GM12865 (cell line): Measurements from ENCODE around the gene GK.

Experiments used
- DNase-seq: peaks from one replicate; pipeline ENCODE4 v3.0.0; 2010; ENCODE audit warnings: low read depth
- H3K4me3 ChIP-seq: 2 replicates; pipeline ENCODE4 v1.5.1; 2011; ENCODE audit warnings: mild to moderate bottlenecking, low read depth, low read length, control low read depth
- TF ChIP-seq, protein P1 (sequence below): IDR thresholded peaks from 2 replicates; pipeline ENCODE4 v1.5.1; 2011; ENCODE audit warnings: low read length, control low read depth, low read depth, inconsistent platforms; ENCODE audit not compliant: insufficient read depth; ENCODE audit errors: missing control alignments

GK gene

DNA sequence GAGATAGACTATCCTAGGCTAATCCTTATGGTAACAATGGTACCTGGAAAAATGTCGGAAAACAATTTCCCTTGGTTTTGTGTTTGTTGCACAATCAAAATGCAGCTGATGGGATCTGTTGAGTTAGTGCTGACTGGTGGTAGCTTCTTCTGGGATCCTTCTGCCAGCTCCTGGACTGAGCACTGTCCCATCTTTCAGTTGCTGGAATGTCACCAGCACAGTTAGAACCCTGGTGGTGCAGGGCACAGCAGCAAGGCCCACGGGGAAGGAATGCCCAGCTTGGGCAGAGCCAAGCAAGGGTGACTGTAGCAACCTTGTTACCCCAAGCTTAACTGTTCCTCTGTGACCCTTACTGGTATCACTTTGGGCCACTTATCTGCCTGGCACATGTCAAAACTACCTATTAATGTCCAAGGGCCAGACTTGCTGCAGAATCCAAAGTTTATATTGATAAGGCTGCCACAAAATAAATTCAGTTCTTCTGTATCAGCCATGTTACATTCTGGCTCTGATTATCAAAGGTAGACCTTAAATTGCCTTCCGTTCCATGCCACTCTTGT lies 53.1 kb downstream of the GK start:
- H3K4me3 ChIP-seq, result no peak overlapping the region
- TF ChIP-seq, protein P1, sequence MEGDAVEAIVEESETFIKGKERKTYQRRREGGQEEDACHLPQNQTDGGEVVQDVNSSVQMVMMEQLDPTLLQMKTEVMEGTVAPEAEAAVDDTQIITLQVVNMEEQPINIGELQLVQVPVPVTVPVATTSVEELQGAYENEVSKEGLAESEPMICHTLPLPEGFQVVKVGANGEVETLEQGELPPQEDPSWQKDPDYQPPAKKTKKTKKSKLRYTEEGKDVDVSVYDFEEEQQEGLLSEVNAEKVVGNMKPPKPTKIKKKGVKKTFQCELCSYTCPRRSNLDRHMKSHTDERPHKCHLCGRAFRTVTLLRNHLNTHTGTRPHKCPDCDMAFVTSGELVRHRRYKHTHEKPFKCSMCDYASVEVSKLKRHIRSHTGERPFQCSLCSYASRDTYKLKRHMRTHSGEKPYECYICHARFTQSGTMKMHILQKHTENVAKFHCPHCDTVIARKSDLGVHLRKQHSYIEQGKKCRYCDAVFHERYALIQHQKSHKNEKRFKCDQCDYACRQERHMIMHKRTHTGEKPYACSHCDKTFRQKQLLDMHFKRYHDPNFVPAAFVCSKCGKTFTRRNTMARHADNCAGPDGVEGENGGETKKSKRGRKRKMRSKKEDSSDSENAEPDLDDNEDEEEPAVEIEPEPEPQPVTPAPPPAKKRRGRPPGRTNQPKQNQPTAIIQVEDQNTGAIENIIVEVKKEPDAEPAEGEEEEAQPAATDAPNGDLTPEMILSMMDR, result no peak
- DNase-seq, result no peak

DNA sequence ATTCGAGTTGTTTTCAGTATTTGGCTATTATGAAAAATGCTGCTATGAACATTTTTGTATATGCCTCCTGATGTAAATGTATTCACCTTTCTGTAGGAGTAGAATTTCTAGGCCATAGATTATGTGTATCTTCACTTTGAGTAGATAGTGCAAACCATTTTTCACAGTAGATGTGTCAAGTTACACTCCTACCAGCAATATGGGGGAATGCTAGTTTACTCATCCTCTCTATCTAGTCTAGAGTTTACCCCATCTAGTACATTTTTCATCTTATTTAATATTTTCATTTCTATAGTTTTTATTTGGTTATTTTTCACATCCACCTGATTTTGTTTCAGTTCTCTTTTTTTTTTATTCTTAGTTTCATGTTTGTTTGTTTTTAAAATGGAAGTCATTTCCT lies 59.0 kb downstream of the GK start:
- no peak for DNase-seq
- H3K4me3 ChIP-seq, result no peak overlapping the region
- TF ChIP-seq, protein P1, result no peak

DNA sequence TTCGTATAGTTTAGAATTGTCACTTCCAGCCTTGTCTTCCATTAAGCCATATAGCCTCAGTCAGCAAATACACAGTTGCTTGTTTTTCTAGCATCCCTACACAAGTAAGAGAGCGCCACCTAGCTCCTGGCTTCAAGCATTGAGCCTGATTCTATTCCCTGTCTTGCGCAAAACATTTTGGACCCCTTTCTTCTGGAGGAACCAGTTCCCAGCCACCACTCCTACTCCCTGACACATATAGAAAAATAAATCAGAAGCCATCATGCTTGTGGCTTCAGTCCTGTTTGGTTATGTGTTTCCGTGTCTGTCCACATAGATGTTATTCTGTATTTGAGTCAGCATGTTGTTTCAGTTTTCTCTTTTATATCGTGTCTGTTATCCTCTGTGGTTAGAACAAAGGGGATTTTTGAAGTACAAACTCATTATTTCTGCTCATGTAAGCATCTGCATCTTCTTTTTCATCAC lies 59.9 kb downstream of the GK start:
- TF ChIP-seq, protein P1, result peak; percentile 26
- H3K4me3 ChIP-seq, result no peak overlapping the region
- peak; percentile 78 for DNase-seq

DNA sequence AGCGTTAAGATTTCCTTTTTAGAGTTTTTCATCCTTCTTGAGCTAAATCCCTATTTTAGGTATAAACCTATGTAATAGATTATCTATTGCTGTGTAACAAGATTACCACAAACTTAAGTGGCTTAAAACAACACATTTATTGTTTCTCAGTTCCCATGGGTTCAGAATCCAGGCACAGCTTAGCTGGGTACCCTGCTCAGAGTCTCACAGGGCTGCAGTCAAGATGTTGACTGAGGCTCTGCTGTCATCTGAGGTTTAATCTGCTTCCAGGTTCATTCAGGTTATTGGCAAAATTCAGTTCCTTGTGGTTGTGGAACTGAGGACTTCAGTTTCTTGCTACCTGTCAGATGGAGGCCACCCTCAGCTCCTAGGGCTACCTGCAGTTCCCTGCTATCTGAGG lies 60.9 kb downstream of the GK start:
- DNase-seq, result peak; percentile 1
- H3K4me3 ChIP-seq, result no peak overlapping the region
- TF ChIP-seq, protein P1, result no peak

DNA sequence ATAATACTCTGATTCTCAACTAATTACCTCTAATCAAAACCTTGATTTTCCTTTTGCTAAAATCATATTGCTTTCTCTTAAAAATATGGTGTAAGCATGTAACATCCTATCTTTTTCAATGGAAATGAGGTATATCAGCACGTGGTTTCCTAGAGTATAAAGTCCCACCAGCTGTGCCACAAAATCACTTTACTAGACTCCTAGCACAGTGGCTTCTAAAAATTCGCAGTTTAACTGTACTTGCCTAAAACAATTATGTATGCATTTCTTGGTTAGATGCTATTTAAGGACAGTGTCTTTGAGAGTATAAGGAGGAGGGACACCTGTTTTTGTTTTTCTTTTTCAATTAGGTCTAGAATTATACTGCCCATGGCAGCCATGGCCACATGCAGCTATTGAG lies 62.8 kb downstream of the GK start:
- no peak overlapping the region for H3K4me3 ChIP-seq
- TF ChIP-seq, protein P1, result no peak
- DNase-seq, result no peak

DNA sequence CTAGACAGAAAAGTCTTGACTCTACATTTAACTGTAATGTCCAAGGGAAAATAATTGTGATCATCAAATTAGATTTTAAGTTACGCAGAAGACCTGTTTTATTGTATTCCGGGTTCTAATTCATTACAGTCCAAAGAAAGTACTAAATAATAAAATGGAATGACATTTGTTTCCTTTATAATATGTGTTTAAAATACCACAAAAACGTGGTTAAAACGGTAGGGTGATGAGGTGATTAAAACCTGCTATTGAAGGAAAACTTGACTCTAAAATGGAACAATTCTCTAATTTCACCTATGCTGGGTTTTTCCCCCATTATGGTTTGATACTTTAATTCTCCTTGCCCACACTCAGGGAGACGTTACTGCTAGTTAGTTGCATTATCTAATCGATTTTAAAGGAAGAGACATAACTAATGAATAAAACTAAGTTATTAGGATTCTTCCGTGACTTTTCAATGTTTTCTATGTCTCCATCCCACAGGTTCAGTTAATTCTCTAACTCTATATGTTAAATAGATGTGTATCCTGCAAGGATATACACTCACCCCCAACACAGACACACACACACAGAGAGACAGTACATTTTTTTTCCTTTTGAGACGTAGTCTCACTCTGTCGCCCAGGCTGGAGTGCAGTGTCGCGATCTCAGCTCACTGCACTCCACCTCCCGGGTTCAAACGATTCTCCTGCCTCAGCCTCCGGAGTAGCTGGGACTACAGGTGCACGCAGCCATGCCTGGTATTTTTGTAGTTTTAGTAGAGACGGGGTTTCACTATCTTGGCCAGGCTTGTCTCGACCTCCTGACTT lies 80.8 kb downstream of the GK start:
- no peak overlapping the region for H3K4me3 ChIP-seq
- DNase-seq, result no peak
- TF ChIP-seq, protein P1, result no peak
